ENCODE data around the gene OGA.

OGA gene

GRCh38 chr10:101769541-101770180 is 48.6 kb downstream of the OGA start:
- Histone ChIP-seq H3K36me3 (ENCODE audit: insufficient read depth, low read length) (no peaks in the 10 kb centered on the region), H3K4me3 (ENCODE audit: low read depth in 1 of 2, low read length in 2 of 2) (no peak overlapping the region), H3K9ac (ENCODE audit: low read depth, low read length) (no peak overlapping the region), H3K27me3 (ENCODE audit: insufficient read depth, low read length, poor library complexity) (peaks cover 5% of the 10 kb centered on the region), H3K4me2 (ENCODE audit: insufficient read depth, low read length) (no peak overlapping the region), H3K9me3 (ENCODE audit: insufficient read depth, low read length, severe bottlenecking) (no peaks in the 10 kb centered on the region), H4K20me1 (ENCODE audit: insufficient read depth, low read length) (no peaks in the 10 kb centered on the region), H3K4me1 (ENCODE audit: insufficient read depth, low read length) (no peaks in the 10 kb centered on the region), H3K27ac (ENCODE audit: low read length) (no peak overlapping the region), H2AFZ (ENCODE audit: low read depth, low read length) (no peak overlapping the region), H3K79me2 (ENCODE audit: insufficient read depth, low read length) (no peaks in the 10 kb centered on the region)
- TF ChIP-seq EZH2 (IDR thresholded peaks at IDR 0.05; ENCODE audit: borderline replicate concordance, low read depth, low read length, severe bottlenecking), result no peak
- TF ChIP-seq CTCF (IDR thresholded peaks at IDR 0.05; ENCODE audit: borderline replicate concordance, extremely low read depth, low read length, poor library complexity, severe bottlenecking), result no peak
- ATAC-seq (ENCODE audit: insufficient read depth, low read depth) (no peak), DNase-seq (no peak)

- Histone ChIP-seq H3K27ac (ENCODE audit: low read length) (no peak overlapping the region), H3K79me2 (ENCODE audit: insufficient read depth, low read length) (no peaks in the 10 kb centered on the region), H2AFZ (ENCODE audit: low read depth, low read length) (no peak overlapping the region), H3K9me3 (ENCODE audit: insufficient read depth, low read length, severe bottlenecking) (no peaks in the 10 kb centered on the region), H3K4me2 (ENCODE audit: insufficient read depth, low read length) (no peak overlapping the region), H3K36me3 (ENCODE audit: insufficient read depth, low read length) (no peaks in the 10 kb centered on the region), H3K4me3 (ENCODE audit: low read depth in 1 of 2, low read length in 2 of 2) (no peak overlapping the region), H3K27me3 (ENCODE audit: insufficient read depth, low read length, poor library complexity) (peaks cover 5% of the 10 kb centered on the region), H3K9ac (ENCODE audit: low read depth, low read length) (no peak overlapping the region), H4K20me1 (ENCODE audit: insufficient read depth, low read length) (no peaks in the 10 kb centered on the region), H3K4me1 (ENCODE audit: insufficient read depth, low read length) (no peaks in the 10 kb centered on the region)
- DNase-seq (no peak), ATAC-seq (ENCODE audit: insufficient read depth, low read depth) (no peak)
- no peak for TF ChIP-seq CTCF (IDR thresholded peaks at IDR 0.05; ENCODE audit: borderline replicate concordance, extremely low read depth, low read length, poor library complexity, severe bottlenecking)
- no peak for TF ChIP-seq EZH2 (IDR thresholded peaks at IDR 0.05; ENCODE audit: borderline replicate concordance, low read depth, low read length, severe bottlenecking)
These were observed 49.5 kb downstream of the OGA start for GRCh38 chr10:101768791-101769170.

DNA sequence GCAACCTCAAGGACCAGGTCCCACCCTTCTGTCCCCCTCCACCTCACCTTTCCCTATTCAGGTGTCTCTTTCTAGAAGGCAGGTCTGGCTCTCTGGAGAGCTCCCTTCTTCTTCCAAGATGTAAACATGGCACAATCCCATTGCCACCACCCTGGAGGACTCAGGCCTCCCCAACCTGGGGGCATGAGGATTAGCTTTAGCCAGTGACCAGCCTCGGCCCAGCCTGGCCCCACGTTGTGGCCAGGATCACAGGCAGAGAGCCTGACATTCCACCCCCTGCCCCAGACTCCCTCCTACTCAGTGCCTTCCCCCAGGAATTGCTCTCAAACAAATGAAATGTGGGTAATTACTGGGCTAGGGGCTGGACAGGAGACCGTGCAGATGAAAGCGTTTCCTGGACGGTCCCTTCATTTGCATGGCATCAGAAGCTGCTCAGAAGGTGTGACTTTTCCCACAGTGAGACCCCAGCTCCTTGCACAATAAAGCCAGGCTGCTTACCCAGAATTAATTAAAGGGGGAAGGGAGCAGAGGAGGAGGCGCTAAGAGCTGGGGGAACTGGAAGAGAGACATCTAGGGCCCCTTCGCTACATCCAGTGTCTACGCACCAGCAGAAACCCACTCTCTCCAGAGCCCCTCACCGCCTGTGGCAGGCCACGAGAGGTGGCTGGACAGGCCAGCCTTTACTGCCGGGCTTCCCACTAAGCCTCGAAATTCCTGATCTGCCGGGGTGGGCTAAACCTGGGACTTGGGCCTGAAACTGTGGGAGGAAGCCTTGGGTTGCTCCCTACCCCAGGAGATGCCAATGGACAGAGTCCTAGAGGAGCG is 50.1 kb downstream of the OGA start:
- no peak overlapping the region for H3K4me2 ChIP-seq (ENCODE audit: insufficient read depth, low read length)
- H3K79me2 ChIP-seq (ENCODE audit: insufficient read depth, low read length), result no peaks in the 10 kb centered on the region
- H3K27ac ChIP-seq (ENCODE audit: low read length), result no peak overlapping the region
- H3K27me3 ChIP-seq (ENCODE audit: insufficient read depth, low read length, poor library complexity), result peaks cover 5% of the 10 kb centered on the region
- TF ChIP-seq EZH2 (IDR thresholded peaks at IDR 0.05; ENCODE audit: borderline replicate concordance, low read depth, low read length, severe bottlenecking) (no peak), CTCF (IDR thresholded peaks at IDR 0.05; ENCODE audit: borderline replicate concordance, extremely low read depth, low read length, poor library complexity, severe bottlenecking) (no peak)
- no peak overlapping the region for H3K9ac ChIP-seq (ENCODE audit: low read depth, low read length)
- H3K9me3 ChIP-seq (ENCODE audit: insufficient read depth, low read length, severe bottlenecking), result no peaks in the 10 kb centered on the region
- H3K36me3 ChIP-seq (ENCODE audit: insufficient read depth, low read length), result no peaks in the 10 kb centered on the region
- H4K20me1 ChIP-seq (ENCODE audit: insufficient read depth, low read length), result no peaks in the 10 kb centered on the region
- no peak overlapping the region for H2AFZ ChIP-seq (ENCODE audit: low read depth, low read length)
- no peaks in the 10 kb centered on the region for H3K4me1 ChIP-seq (ENCODE audit: insufficient read depth, low read length)
- H3K4me3 ChIP-seq (ENCODE audit: low read depth in 1 of 2, low read length in 2 of 2), result no peak overlapping the region
- DNase-seq, result no peak
- ATAC-seq (ENCODE audit: insufficient read depth, low read depth), result no peak

All from DND-41 (cell line).